Stimulated activated CD4-positive, alpha-beta T cell treated with anti-CD3 and anti-CD28 coated beads, TNF-alpha, amount 100 ng/mL, for 24 hours (primary cell): ENCODE data around the gene IL4I1.
"Not testable (repeated sequence)": the region's sequence is repeated elsewhere in the genome, so short reads cannot be mapped to it uniquely, and the experiment has no call there.

Source experiments
- DNase-seq, 3 experiments: peaks; one replicate each; pipeline ENCODE4 v3.0.0-alpha.2; 2020; ENCODE audit warnings: low read depth in 3 of 3

IL4I1 gene

GRCh38 chr19:49896863-49897621 lies at the start of gene IL4I1:
IL4I1 (minus strand) TSS chr19:49896887; CDS start chr19:49896160, 727 bp downstream.
- peak; percentile 36 to 68 (median 49) for DNase-seq

- no peak for DNase-seq
These were observed 49.7 kb upstream of the IL4I1 start for GRCh38 chr19:49946415-49946814.

GRCh38 chr19:49944567-49944966 lies 47.9 kb upstream of the IL4I1 start:
- DNase-seq, result not testable (repeated sequence)

- DNase-seq, result no peak
These were observed 43.8 kb upstream of the IL4I1 start for GRCh38 chr19:49940482-49940791.

GRCh38 chr19:49939721-49940481 lies 43.2 kb upstream of the IL4I1 start:
- no peak for DNase-seq

GRCh38 chr19:49938662-49939061 lies 42.0 kb upstream of the IL4I1 start:
- no peak for DNase-seq

- peak; percentile 60 to 75 (median 68) for DNase-seq
These were observed 41.2 kb upstream of the IL4I1 start for GRCh38 chr19:49937750-49938381.

- DNase-seq, result no peak
These were observed 39.9 kb upstream of the IL4I1 start for GRCh38 chr19:49936549-49936948.

GRCh38 chr19:49933643-49934042 lies 37.0 kb upstream of the IL4I1 start:
- DNase-seq, result no peak

GRCh38 chr19:49932731-49933131 lies 36.0 kb upstream of the IL4I1 start:
- peak in 1 of 3 experiments; percentile 35 for DNase-seq

GRCh38 chr19:49932041-49932451 lies 35.4 kb upstream of the IL4I1 start:
- DNase-seq, result no peak

- no peak for DNase-seq
These were observed 34.8 kb upstream of the IL4I1 start for GRCh38 chr19:49931293-49932040.

- DNase-seq, result no peak
These were observed 33.9 kb upstream of the IL4I1 start for GRCh38 chr19:49930483-49931011.

- peak; percentile 82 to 90 (median 89) for DNase-seq
These were observed 33.2 kb upstream of the IL4I1 start for GRCh38 chr19:49929611-49930482.

- peak; percentile 83 to 92 (median 89) for DNase-seq
These were observed 32.5 kb upstream of the IL4I1 start, which contains the start of the genes ATF5 and NUP62 for GRCh38 chr19:49929121-49929610. ATF5 (plus strand) TSS chr19:49929205; CDS start chr19:49930851, 1,646 bp downstream. NUP62 (minus strand) TSS chr19:49929504; CDS start chr19:49909807, 19,697 bp downstream.

GRCh38 chr19:49927526-49928264 lies 31.0 kb upstream of the IL4I1 start:
- no peak for DNase-seq

- DNase-seq, result no peak
These were observed 29.8 kb upstream of the IL4I1 start for GRCh38 chr19:49926515-49926914.

- DNase-seq, result no peak
These were observed 28.8 kb upstream of the IL4I1 start for GRCh38 chr19:49925486-49925885.

GRCh38 chr19:49924881-49925210 lies 28.2 kb upstream of the IL4I1 start:
- DNase-seq, result not testable (repeated sequence)
